GM19455 (cell line): ENCODE measurements around the gene LRMDA.

Experiments used
- ATAC-seq: cut with Tn5 transposase; IDR thresholded peaks from one replicate; pipeline ENCODE4 v1.9.1; 2021; ENCODE audit not compliant: unreplicated experiment

The LRMDA gene

DNA sequence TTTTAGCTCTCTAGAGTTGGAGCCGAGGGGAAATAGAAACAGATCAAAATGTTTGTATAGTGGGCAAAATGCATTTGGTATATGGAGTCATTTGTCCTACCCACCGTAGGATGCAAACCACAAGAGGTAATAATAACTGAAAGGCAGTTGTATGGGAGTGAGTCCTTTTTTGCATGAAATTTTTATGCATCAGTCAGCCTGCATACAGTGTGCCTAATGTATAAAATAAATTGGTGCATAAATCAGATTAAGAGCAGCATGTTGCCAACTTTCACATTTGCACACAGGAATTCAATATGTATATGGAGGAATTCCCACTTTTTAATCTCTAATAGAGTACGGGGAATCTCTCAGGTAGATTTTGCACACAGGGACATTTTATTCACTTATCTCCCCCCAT lies 262.8 kb downstream of the LRMDA start:
- no peak for ATAC-seq

DNA sequence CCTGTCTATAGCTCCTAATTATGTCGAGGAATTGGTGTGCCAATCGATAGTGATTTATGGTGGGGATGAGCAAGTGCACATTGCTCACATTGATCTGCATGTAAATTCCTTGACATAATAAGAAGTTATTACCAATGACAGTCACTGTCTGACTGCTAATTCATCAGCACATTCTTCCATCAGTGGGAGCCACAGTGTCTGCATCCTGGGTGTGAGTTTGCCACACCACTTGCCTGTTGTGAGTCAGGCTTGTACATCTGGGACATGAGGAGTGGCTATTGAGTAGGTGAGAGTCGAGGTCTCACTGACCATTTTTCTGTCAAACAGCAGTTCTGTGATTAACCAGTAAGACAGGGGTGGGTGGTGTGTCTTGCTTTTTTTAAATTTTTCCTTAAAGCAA lies 263.4 kb downstream of the LRMDA start:
- no peak for ATAC-seq

DNA sequence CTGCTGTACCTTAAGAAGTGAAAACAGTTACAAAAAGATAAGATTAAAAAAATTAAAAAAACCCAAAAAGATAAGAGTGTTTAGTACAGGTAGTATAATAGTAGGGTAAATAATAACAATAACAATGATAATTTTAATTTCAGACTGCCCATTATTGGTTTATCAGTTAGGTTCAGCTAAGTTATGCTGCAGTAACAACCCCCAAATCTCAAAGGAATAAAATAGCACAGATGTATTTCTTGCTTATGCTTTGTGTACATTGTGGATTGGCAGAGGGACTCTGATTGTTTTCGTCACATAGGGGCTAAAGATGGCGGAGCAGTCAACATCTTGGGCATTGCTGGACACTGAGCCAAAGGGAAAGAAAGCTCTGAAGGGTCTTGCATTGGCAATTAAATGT lies 264.6 kb downstream of the LRMDA start:
- ATAC-seq: no peak

DNA sequence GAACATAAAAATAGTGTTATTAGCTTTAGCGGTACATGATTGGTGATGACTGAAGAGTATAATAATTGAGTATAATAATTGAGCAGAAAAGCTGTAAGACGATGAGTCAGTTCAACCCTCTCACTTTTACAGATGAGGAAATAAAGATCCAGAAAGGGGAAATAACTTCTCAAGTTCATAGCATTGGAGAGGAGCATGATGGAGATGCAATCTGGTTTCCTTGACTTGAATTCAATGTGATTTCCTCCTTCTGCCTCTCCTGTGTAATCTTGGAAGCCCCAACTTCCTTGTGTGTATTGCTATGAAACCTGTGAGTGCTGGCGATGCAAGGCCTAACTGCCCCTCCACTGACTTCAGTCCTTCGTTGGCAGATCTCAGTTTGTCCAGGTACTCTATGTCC lies 265.1 kb downstream of the LRMDA start:
- no peak for ATAC-seq

DNA sequence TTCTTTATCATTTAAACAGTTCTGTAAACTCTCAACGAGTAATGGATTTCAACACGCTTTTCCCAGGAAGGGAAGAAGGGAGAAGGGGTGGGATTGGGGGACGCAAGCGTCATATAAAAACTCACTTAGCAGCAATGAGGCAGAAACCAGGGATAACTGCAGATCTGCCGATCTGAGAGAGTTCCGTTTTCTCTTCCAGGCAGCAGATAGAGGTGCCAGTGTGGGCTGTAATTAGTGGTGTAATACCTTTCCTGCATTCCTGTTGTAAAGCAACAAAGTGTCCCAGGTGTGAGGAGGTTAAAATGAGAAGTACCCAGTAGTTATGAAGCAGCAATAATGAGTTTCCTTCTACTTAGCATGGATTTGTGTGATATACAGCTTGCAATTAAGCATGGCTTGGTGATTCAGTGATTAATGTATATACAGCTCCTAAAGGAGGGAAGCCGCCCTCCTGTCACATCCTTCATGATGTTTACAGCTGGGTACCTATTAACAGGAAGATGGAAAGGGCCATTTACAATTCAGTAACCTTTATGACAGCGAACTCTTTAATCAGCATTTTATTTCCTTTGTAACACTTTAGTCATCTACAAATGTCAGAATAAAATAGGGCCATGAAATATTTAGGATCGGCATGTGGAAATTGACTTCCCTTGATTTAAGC lies 271.9 kb downstream of the LRMDA start:
- ATAC-seq: no peak

DNA sequence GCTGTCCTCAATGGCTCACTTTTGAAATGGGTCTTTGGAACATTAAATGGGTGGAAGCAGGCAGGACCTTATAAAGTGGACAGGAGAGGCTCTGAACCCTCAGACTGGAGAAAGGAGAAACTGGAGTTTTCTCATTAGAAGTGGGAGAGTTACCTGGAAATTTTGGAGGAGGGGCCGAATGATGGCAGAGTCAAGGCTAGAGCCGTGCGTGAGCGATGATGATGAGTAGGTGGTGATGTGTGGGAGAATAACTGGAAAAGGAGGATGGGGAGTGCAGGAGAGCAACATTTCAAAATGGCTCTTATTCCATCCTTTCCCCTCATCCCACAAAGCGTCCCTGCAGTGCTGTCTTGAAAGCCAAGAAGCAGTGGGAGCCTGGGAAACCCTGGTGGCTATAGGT lies 274.0 kb downstream of the LRMDA start:
- no peak for ATAC-seq

DNA sequence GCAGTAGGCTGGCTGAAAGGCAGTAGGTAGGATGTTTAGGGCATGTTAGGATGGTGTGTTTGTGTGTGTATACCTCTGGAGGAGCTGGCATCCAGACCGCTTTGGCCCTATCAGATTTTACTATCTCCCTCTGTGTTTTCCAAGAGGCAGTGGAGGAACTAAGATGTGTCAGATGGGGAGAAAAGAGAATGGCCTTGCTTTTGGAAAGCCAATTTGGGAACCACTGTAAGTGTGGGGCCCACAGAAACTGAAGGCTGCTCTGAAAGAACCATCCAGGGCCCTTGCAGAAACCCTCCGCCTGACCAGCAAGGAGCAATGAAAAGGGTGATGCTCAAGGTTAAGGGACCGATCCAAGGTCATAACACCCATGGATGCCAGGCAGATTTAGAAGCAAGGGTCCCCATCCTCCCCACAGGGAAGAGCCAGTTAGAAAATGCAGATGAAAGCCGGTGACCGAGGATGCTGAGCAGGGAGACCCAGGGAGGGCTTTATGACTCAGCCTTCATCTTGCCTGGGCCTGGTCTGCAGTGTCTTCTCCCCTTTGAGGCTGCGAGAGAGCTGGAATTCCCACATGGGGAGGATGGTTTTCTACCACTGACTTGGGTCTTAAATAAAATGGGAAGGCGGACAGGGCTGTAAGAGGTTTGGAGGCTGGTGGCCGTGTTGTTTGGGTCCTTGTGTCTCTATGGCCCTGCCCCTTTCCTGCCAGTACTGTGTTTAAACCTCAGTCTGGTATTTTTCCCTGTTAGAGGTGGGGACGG lies 275.8 kb downstream of the LRMDA start:
- ATAC-seq: no peak

DNA sequence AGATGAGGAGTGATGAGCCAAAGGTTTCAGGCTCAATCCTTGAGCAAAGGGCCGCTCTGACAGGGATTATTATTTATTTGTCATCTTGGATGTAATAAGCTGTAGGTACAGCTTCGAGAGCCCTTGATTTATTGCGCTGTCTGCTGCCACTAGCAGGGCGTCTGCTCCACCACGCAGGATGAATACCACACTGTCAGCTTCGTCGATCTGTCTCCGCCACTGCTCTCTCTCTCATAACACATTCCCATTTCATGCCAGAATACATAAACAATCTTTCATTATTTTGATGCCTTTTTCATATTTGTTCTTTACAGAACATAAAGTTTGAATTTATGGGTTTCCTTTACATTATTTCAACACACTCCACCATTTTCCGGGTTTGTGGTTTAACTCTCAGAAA lies 276.6 kb downstream of the LRMDA start:
- ATAC-seq: no peak

DNA sequence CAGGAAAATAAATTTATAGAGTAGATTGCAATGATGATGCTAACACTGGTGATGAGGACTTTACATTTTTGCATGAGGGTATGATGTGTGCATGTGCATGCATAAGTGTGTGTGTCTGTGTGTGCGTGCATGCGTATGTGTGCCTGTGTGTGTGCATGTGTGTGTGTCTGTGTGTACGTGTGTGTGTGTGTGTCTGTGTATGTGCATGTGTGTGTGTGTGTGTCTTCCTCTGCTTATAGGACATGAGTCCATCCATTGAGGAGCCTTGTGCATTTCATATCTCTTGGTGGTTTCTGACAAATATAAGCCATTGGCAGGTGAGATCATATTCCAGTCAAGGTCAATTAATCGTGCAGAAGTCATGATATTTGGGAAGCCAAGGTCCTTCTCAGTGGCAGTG lies 277.8 kb downstream of the LRMDA start:
- ATAC-seq: no peak

DNA sequence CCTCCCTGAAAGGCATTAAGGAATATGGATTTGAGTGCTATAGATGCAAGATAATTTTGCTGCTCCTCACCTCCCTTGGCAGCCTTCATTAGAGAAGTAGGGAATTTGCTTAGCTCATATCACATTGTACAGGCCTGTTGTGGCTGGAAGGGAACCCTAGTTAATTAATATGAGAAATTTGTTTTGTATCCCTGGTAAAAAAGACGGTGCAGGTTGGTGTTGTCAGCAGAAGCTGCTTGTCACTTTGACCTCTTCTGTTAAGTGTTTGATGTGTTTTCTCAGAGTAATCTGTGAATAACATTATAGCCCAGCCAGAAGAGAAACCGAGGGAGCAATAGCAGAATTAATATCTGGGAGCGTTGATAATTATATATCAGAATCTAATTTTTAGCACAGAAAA lies 278.4 kb downstream of the LRMDA start:
- ATAC-seq: no peak

DNA sequence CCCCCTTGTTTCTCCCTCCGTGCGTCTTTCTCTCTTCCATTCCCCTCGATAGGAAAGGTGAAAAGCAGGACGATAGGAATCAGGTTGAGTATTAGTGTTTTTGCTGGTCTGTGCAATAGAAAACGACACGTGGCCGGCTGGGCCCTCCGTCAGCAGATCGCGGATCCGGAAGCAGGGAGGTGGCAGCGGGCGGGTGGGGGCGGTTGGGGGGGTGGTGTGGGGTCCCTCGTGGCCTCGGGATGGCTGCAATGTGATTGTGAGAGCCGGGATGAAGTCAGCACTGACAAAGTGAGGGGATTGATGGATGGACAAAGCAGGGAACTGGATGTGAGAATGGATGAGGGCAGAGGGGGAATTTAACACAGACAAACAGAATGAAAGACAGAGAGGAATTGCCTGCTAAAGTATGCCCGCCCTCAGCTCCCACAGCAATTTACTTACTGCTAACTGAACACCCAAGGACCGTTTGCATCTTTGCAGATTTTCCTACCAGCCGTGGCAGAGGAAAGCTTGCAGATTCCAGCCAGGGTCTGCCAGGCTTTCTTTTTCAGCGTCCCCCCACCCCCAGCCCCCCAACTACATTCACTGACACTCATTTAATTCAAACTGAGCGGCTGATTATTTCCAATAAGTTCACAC lies 280.9 kb downstream of the LRMDA start:
- ATAC-seq: no peak

DNA sequence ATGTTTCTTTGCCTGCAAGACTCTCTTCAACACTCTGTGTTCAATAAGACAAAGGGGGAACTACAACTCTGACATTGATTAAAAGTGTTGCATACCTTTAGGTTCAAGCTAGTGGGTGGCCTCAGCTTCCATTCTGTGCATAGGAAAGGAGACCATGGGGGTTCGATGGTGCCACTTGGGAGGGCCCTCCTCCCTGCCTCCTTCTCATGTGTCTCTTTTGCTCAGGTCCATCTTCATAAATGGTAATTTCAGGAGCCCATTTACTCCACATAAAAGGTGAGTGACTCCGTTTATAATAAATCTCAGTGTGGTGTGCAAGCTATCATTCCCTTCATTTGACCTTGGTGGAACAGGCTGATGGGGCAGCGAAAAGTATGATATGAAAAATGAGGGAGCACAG lies 285.1 kb downstream of the LRMDA start:
- ATAC-seq: no peak

DNA sequence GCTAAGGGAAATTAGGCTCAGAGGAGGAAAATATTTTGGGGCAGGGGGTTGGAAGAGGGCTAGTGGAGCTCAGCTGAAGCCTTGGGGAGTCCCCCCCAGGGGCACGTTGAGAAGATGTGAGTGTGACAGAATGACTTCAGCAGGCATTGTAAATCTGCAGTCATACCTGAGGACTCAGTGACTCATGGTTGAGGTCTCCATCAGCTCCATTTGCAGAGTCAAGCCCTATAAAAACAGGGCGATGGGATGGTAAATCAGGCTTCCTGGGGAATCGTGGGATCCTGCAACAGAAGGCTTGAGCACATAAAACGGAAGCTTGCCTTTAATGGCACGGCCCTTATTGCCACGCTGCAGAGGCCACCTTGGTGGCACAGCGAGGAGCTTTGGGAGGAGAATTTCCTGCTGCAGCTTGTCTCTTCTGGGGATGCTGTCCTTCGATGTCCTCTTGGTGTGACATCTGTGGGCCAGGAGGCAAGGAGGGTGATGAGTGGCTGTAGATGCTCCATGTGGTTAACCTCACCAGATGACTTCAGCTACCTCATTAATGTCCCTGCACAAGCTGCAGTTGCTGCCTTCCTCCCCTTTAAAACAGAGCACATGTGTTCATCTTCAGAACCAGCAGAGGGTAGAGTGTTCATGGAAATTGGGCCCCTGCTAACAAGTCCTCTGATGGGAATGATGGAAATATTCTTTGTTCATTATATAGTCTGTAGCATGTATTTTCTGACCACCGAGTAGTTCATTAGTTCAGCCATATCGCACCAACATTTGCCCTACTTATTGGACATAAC lies 285.9 kb downstream of the LRMDA start:
- no peak for ATAC-seq

DNA sequence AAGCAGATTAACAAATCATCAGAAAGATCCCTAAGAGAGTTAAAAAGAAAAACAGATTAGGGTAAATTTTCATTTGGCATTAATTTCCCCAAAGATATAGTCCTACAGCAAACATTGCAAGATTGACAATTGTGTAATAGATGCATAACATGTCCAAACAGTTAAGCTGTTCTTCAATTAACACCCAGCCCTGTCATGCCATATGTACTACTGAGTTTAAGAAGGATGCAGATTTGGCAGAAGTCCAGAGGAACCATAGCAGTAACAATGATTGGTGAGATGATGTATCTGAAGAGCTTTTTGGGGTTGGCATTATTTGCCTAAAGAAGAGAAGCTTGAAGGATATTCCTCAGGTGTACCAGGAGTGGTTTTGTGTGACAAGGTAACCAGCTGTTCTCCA lies 287.6 kb downstream of the LRMDA start:
- ATAC-seq: no peak

DNA sequence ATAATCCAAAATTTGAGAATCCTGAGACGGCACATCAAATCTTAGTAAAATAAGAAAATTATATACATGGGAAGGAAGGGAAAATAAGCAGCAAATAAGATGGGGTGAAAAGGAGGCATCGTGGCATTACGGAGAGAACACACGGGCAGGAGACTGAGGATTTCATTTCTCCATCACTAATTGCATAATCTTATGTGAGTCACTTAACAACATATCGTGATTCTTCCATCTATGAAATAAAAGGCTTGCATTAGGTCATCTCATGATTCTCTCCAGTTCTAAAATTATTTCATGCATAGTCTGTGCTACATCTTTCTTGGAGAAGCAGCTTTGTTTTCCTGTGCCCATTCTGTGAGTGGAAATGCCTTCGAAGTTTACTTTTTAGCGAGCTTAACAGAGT lies 288.7 kb downstream of the LRMDA start:
- no peak for ATAC-seq

DNA sequence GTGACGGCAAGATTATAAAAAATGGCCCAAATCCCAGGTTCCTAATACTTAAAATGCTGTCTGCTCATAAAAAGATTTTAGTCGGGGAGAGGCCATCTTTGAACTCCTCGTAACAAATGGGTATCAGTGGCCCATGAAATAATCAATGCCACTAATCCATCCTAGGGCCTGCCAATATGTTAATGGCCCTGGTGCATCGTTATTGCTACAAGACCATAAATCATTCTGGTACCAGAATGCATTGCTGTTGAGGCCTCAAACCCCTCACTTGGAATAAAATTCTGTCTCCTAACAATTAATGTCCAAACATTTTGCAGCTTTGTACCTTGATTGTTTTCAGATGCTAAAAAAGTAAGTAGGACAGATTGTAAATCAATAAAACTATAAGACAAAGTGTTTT lies 290.6 kb downstream of the LRMDA start:
- ATAC-seq: no peak

DNA sequence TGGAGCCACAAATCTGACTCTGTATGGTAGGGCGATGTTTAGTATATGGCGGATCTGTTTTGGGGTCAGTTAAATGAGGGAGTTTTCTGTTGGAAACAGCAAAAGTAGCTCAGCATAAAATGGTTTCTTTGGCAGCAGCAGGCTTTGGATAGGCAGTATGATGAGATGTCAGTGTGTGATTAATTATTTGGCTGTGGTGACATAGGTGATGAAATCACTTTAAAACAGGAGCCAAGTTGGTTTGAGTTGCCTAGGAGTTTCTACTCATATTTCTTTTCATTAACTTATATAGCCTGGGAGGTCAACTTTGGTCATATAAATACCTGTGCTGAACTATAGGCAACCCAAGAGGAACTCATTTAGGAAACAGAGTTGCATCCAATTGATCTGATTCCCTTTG lies 291.2 kb downstream of the LRMDA start:
- ATAC-seq: no peak

DNA sequence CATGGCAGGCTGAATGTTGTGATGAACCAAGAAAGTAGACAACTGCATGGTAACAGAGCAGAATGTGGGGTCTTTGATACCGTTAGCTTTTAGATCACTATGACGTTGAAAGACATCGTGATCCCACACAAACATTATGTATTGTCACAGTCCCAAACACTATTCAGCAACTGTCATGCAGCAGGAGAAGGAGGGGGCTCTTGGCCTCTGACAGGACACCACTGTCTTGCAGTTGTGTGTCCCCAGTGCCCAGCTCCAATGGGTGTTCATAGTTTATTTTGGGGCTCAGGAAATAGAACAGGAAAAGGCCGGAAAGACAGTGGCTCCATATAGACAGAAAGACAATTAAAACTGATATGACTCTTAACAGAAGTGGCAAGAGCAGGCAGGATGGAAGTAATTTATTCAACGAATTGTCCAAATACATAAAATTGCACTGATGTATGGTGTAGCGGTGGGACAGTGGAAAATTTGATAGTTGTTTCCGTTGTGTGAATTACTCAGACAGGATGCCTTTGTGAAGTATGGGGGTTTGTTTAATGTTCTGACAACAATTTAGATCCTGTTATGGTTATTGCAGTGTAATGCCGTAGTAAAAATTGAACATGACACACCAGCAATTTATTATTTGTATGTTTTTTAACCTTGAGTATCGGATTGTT lies 292.0 kb downstream of the LRMDA start:
- ATAC-seq: no peak

DNA sequence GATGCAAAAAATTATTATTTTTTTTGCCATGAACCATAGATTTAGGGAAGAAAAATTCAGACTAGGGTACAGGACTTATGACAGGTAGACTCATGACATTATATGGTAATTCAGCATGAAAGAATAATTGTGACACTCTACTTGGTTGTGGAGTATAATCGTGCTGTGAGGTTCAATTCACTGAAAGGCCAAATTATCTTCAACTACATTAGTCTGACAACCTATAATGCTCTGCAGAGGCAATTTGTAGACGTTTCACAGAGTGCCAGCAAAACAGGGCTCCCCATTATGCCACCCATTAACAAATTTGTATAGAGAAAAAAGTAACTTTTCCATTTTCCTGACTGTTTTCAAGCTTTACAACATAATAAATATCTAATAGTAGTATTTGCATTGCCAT lies 292.6 kb downstream of the LRMDA start:
- no peak for ATAC-seq

DNA sequence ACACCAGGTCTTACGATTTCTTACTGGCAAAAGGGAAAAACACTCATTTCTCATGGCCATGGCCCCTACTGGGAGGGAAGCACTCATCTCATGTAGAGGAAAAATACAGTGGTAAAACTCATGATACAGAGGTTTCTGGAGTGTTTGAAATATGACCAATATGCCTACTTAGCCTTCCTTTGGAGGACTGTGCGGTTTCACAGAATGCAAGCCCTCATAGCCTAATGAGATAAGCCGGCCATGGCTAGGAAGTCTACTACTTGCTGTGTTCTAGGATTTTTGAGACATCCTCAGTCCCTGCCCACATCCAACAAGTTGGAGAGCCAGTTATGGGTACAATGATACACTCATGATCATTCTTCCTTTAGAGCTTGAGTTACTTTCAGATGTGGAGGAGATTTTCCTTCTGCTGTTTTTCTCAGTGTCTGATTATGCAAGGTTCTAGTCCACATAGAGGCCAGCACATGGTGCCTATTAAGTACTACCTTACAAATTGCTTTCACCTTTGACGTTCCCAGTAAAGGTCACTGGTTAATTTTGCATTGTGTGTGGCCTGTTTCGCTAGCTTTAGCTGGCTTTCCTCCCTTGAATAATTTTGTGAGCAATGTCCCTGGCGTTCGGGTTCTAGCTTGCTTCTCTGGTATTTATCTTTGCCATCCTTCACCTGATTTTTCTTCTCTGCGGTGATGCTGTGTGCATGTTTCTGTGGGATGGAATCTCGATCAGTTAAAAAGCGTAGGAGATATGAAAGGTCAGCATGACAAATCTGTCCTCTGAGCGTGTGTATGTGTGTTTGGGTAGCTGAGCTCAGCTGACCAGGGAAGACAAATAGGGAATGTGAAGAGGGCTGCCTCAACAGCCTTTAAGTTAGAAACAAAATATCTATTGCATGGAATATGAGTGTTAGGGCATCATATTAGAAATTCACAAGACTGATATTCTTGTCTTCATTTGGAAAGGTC lies 295.4 kb downstream of the LRMDA start:
- ATAC-seq: no peak
